GM04504 (cell line): ENCODE measurements around the gene FANCC.

Source experiments
- DNase-seq: peaks from one replicate; pipeline ENCODE4 v3.0.0-alpha.2; 2012; ENCODE audit warnings: low read depth

Gene FANCC

DNA sequence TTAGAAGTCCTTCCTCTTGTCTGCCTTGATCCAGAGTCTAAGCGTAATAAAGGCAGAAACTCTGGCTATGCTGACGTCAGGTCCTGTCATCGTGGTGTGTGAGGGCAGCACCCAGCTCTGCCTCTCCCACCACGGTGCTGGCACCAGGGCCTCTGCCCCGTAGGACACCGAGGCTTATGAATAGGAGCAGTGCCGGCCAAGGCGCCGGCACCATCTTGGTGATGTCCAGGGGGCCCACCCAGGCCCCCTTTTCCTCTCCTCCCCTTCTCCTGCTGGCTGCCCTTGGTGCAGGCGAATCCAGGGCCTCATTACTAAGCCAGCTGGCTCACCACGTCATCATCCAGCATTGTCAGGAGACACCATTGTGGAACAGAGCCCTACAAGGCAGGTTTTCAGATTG is 252.3 kb downstream of the FANCC start:
- DNase-seq: no peak

DNA sequence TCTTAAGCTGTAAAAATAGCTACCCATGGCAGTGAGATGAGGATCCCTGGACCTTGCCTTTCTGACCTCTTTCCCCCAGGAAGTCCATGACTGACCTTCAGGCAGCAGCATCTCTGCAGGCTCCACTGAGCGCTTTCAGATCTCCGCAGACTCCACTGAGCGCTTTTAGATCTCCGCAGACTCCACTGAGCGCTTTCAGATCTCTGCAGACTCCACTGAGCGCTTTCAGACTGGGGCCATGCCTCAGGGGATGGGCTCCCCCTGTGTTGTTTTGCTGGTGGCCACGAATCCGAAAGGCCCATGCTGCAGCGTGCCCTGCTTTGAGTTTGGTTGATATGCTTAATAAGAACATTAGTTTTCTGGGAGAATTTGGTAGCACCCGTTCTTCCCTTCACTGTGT is 254.2 kb downstream of the FANCC start:
- no peak for DNase-seq

GRCh38 chr9:95062596-95063065 is 254.9 kb downstream of the FANCC start:
- no peak for DNase-seq

DNA sequence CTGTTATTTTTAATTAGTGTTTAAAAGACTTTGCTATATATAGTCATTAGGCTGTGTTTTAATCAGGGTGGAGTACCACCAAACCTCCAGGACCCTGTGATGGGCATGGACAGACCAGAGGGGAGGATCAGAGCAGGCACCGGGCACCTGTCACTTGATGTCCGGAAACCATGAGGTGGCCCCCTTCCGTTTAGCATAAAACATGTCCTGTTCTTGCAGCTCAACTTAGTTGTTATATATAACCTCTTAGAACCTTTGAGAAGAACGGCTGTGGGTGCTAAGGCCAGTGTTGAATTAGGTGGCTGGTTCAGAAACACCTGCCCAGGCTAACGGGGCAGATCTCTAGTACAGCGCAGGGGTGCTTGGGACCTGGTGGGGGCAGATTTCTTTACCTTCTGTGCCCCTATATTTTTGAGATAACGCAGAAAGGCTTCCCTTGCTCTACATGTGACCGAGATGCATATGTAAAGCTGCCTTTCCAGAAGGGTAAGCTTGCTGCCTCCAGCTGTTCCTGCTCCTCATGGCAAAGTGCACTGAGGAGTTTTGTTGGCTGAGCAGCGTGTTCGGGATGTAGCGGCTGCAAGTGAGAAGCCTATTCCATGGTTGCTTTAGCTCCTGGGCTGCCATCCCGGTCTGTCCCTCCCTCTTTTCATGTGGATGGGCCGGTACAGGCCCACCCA is 255.5 kb downstream of the FANCC start:
- no peak for DNase-seq

- no peak for DNase-seq
Observed at GRCh38 chr9:95060916-95061315, 256.6 kb downstream of the FANCC start.

- no peak for DNase-seq
Observed at GRCh38 chr9:95060234-95060633, 257.3 kb downstream of the FANCC start.

DNA sequence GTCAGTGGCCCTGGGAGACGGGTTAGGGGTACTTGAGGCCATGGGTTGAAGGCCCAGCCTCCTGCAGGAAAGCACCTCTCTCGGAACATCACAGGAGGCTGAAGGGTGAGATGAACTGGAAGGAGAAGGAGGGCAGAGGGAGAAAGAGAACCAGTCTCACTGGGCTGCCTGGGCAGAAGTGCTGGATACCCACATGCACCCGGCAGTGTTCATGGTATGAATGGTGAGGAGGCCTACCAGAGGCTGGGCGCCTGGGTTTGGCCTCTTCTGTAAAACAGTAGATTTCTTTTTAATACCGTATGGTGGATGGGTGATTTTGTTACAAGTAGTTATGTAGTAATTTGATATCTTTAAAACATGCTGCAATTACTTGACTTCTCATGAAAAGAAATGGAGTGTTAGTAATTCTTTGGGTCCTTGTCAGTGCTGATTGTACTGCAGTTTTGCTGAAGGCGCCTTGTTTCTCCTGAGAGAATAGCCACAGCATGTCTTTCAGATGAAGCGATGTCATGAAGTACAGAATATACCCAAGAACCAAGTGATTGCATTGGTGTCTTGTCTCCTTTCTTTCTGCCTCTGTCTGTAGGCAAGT is 258.6 kb downstream of the FANCC start:
- DNase-seq: no peak

DNA sequence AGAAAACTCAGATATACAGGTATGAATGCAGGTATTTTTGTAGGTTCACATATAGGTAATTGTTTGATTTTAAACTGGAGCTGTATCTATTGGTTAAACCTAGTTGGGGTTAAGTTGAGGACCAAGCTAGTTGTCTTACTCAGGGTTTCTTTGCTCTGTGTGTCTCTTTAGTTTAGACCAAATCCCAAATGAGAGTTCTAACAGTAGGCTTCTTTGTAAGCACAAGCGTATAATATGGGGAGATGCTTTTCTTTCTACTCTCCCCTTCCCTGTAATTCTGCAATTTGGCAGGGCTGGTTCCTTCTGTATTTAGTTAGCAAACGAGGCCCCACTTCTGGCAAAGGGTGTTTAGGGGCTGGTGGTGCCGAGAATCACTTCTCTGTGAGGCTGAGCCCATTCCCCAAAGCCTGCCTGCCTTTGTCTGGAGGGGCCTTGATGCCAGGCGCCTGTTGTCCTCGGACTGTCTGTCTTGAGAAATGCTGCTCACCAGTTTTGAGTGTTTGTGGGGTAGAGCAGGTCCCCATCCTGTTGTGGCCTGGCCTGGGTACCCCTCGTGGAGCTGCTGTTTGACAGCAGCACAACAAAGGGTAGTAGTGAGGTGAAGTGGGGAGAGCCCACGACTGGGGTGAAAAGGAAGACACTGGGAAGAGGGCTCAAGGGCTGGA is 259.3 kb downstream of the FANCC start:
- DNase-seq: no peak

DNA sequence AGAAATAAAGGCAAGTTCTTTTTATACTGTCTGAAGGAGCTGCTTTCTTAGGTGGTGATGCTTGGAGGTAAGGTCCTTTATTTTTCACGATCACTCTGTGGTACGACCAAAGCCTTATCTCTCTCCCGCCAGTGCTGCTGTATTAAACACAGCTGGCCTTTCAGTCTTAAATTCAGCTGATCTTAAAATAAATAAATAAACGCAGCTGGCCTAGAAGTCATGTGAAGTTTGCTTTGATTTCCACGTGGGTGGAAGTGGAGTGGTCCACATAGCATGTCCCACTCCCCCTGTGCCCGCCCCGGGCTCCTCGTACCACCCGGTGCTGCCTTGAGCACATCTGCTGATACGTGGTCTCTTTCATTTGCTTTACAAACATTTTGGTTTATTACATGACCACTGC is 260.4 kb downstream of the FANCC start:
- no peak for DNase-seq

DNA sequence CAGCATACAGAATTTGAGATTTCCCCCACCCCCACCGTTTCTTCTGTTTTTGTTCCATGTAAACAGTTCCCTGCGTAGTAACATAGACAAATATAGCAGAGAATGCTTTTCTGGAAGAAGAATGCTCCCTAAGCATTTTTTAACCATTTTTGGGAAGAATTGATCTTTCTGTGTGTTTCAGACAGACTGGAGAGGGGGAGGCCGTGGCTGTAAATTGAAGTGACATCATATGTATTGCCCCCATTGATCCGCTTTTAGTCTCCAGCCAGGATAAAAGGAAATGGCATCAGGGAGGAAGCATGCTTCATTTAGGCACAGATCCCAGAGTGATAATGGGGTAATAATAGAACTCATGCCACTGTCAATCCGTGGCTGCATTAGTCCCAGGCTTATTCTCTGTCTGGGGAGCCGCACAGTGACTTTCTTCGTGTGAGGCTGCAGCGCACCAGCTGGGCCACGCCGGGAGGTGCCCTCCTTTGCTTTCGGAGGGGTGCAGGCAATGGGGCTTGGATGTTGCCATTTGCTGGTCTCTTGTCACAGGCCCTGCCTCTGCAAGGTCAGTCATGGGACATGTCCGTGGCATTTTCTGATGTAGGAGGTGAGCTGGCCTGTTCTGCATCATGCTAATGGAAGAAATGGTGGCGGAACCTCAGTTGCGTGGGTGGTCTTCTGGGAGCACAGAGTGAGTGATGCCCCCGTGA is 261.5 kb downstream of the FANCC start:
- peak; percentile 25 for DNase-seq

- no peak for DNase-seq
Observed at GRCh38 chr9:95055334-95055850, 262.1 kb downstream of the FANCC start.

GRCh38 chr9:95053611-95054570 is 263.6 kb downstream of the FANCC start:
- no peak for DNase-seq

- DNase-seq: no peak
Observed at GRCh38 chr9:95049761-95050160, 267.7 kb downstream of the FANCC start.
